ENCODE results near the gene DCHS1. TPM values are rescaled to one million over a fixed set of nuclear protein-coding genes. Genes with fewer than 3 reads are reported as not detected.

Gene DCHS1
- total and polyA plus RNA-seq, 9 of the 15 experiments (the other 6 are each of a cell fraction or from before 2014, with no cell fraction given): 0.04 to 0.49 (median 0.14) TPM; not detected in 2

DNA sequence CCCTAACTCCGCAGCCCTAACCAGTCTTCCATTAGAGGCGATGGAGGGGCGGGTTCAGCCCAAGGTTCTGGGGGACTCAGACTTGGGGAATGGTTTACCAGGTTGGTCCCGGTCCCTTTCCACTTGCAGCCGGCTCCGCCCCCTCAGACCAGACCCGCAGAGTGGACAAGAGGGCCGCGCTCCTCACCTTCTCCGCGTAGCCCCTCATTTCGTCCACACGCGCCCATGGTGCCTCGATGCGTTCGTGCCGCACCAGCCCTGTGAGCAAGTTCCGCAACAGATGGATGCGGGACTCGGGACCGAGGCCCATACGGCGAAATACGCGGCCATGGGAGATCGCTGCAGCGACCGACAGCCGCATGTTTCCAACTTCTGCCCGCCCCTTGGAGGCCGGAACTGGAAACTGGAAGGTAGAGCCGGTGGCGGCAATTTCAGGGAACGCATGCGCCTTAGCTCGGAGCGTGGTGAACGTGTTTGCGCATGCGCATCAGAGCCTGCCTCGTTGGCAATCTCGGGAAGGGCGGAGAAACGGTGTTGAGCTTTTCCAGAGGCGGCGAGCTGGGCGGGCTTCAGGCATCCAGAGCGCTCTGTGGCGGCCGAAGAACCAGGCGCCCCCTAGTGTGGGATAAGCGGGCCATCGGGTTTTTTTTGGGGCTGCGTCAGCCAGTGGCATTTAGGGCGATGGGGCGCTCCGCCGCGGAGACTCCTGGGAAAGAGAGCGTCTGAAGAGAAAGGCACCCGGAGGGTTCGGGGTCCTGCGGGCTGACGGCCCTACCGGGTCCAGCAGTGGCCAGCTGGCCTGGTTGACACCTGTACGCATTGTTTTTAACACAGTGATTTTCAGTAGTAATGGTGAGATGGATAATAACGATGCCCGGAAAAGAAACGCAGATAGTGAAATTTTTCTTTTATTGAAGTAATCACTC lies 27.6 kb upstream of the DCHS1 start, which contains the start of gene MRPL17 (continued):
- TF ChIP-seq TEAD4 (IDR thresholded peaks at IDR 0.05; ENCODE audit: low read length): no peak; the same call in 1 of the 2 replicates
- TF ChIP-seq TEAD4 (CRISPR knock-in tag; IDR thresholded peaks at IDR 0.05; ENCODE audit: borderline replicate concordance): peak; percentile 51; the same call in 1 of the 2 replicates
- TF ChIP-seq, protein P1, sequence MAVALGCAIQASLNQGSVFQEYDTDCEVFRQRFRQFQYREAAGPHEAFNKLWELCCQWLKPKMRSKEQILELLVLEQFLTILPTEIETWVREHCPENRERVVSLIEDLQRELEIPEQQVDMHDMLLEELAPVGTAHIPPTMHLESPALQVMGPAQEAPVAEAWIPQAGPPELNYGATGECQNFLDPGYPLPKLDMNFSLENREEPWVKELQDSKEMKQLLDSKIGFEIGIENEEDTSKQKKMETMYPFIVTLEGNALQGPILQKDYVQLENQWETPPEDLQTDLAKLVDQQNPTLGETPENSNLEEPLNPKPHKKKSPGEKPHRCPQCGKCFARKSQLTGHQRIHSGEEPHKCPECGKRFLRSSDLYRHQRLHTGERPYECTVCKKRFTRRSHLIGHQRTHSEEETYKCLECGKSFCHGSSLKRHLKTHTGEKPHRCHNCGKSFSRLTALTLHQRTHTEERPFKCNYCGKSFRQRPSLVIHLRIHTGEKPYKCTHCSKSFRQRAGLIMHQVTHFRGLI (CRISPR knock-in tag; IDR thresholded peaks at IDR 0.05): peak; percentile 41; the same call in 1 of the 2 replicates
- TF ChIP-seq, protein P2, sequence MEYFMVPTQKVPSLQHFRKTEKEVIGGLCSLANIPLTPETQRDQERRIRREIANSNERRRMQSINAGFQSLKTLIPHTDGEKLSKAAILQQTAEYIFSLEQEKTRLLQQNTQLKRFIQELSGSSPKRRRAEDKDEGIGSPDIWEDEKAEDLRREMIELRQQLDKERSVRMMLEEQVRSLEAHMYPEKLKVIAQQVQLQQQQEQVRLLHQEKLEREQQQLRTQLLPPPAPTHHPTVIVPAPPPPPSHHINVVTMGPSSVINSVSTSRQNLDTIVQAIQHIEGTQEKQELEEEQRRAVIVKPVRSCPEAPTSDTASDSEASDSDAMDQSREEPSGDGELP (CRISPR knock-in tag; IDR thresholded peaks at IDR 0.05; ENCODE audit: borderline replicate concordance): peak; percentile 88; the same call in 1 of the 2 replicates
- no peak for TF ChIP-seq NCOA4 (IDR thresholded peaks at IDR 0.05; ENCODE audit: partially characterized antibody)
- no peak for TF ChIP-seq ZNF347 (CRISPR knock-in tag; IDR thresholded peaks at IDR 0.05; ENCODE audit: low read depth)
- TF ChIP-seq TAF7 (tag; IDR thresholded peaks at IDR 0.05): 0 out of 2 replicates have a peak, but pooled peaks have one; percentile 18
- TF ChIP-seq SNRNP70 (optimal IDR thresholded peaks at IDR 0.05; ENCODE audit: low read depth, low read length): no peak
- TF ChIP-seq ELF4 (CRISPR knock-in tag; IDR thresholded peaks at IDR 0.05): peak; percentile 49; the same call in 1 of the 2 replicates
- TF ChIP-seq, protein P3, sequence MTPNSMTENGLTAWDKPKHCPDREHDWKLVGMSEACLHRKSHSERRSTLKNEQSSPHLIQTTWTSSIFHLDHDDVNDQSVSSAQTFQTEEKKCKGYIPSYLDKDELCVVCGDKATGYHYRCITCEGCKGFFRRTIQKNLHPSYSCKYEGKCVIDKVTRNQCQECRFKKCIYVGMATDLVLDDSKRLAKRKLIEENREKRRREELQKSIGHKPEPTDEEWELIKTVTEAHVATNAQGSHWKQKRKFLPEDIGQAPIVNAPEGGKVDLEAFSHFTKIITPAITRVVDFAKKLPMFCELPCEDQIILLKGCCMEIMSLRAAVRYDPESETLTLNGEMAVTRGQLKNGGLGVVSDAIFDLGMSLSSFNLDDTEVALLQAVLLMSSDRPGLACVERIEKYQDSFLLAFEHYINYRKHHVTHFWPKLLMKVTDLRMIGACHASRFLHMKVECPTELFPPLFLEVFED (CRISPR knock-in tag; conservative IDR thresholded peaks at IDR 0.05): no peak
- peak; percentile 98 for TF ChIP-seq POLR2G (IDR thresholded peaks at IDR 0.05; ENCODE audit: low read depth, low read length)
- TF ChIP-seq GTF2E2 (tag; IDR thresholded peaks at IDR 0.05): peak; percentile 66; the same call in 1 of the 2 replicates
- peak; percentile 85 for TF ChIP-seq TBP (optimal IDR thresholded peaks at IDR 0.05; ENCODE audit: low read depth, low read length)
- no peak for TF ChIP-seq ZBTB1 (CRISPR knock-in tag; IDR thresholded peaks at IDR 0.05; ENCODE audit: borderline replicate concordance, low read depth)
- TF ChIP-seq, protein P4, sequence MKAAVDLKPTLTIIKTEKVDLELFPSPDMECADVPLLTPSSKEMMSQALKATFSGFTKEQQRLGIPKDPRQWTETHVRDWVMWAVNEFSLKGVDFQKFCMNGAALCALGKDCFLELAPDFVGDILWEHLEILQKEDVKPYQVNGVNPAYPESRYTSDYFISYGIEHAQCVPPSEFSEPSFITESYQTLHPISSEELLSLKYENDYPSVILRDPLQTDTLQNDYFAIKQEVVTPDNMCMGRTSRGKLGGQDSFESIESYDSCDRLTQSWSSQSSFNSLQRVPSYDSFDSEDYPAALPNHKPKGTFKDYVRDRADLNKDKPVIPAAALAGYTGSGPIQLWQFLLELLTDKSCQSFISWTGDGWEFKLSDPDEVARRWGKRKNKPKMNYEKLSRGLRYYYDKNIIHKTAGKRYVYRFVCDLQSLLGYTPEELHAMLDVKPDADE (conservative IDR thresholded peaks at IDR 0.05; ENCODE audit: control insufficient read depth, low read depth, low read length): peak; percentile 78
- peak; percentile 37; the same call in 1 of the 2 replicates for TF ChIP-seq MTA3 (IDR thresholded peaks at IDR 0.05; ENCODE audit: borderline replicate concordance)
- TF ChIP-seq HMG20B (CRISPR knock-in tag; IDR thresholded peaks at IDR 0.05): no peak
- TF ChIP-seq, protein P5, sequence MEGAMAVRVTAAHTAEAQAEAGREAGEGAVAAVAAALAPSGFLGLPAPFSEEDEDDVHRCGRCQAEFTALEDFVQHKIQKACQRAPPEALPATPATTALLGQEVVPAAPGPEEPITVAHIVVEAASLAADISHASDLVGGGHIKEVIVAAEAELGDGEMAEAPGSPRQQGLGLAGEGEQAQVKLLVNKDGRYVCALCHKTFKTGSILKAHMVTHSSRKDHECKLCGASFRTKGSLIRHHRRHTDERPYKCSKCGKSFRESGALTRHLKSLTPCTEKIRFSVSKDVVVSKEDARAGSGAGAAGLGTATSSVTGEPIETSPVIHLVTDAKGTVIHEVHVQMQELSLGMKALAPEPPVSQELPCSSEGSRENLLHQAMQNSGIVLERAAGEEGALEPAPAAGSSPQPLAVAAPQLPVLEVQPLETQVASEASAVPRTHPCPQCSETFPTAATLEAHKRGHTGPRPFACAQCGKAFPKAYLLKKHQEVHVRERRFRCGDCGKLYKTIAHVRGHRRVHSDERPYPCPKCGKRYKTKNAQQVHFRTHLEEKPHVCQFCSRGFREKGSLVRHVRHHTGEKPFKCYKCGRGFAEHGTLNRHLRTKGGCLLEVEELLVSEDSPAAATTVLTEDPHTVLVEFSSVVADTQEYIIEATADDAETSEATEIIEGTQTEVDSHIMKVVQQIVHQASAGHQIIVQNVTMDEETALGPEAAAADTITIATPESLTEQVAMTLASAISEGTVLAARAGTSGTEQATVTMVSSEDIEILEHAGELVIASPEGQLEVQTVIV (CRISPR knock-in tag; IDR thresholded peaks at IDR 0.05; ENCODE audit: borderline replicate concordance): no peak
- peak; percentile 80 for TF ChIP-seq NFRKB (IDR thresholded peaks at IDR 0.05; ENCODE audit: low read depth)

Data from K562 (cell line).